Ovary (tissue), 9 donors: ENCODE data around the gene DNAJA4. TPM values are rescaled to one million over a fixed set of nuclear protein-coding genes. Genes with fewer than 3 reads are reported as not detected.

ENCODE experiments used
- DNase-seq, 5 donors: peaks; one replicate each; pipeline ENCODE4 v3.0.0-alpha.2; 2019 to 2020
- H3K27ac ChIP-seq, 2 donors: fragments of 200-600 bp; one replicate each; pipeline versions ENCODE4 v1.5.1 to v1.8.0; 2019 to 2022
- H3K27me3 ChIP-seq: fragments of 200-600 bp; one replicate; pipeline ENCODE4 v1.8.0; 2022
- H3K36me3 ChIP-seq: fragments of 200-600 bp; sonication (generic); one replicate; pipeline ENCODE4 v1.5.1; 2019
- H3K4me1 ChIP-seq: one replicate; pipeline ENCODE4 v1.8.1; 2013; ENCODE audit warnings: mild to moderate bottlenecking, moderate library complexity; ENCODE audit not compliant: insufficient read depth
- H3K4me3 ChIP-seq: fragments of 200-600 bp; sonication (generic); one replicate; pipeline ENCODE4 v1.5.1; 2017
- H3K9me3 ChIP-seq, 2 donors: fragments of 200-600 bp in 1 of 2; sonication (generic) in 1 of 2; one replicate each; pipeline versions ENCODE4 v1.5.1 to v1.8.1; 2013 to 2019; ENCODE audit warnings: mild to moderate bottlenecking in 1 of 2, moderate library complexity in 1 of 2
- CTCF ChIP-seq, 3 donors: fragments of 450-650 bp in 2 of 3; fragments of 200-600 bp in 1 of 3; IDR thresholded peaks; one replicate each; pipeline versions ENCODE4 v1.5.1 to v1.8.0; 2016 to 2022; ENCODE audit warnings: antibody characterized with exemption in 3 of 3, mild to moderate bottlenecking in 1 of 3
- EP300 ChIP-seq: sonication (generic); formaldehyde crosslinking; IDR thresholded peaks from one replicate; pipeline ENCODE4 v1.6.1; 2017; ENCODE audit warnings: antibody characterized with exemption
- POLR2A ChIP-seq: fragments of 450-650 bp; IDR thresholded peaks from one replicate; pipeline ENCODE4 v1.6.1; 2017; ENCODE audit warnings: antibody characterized with exemption, mild to moderate bottlenecking, moderate library complexity
- WGBS, 3 donors: extraction: QIAGEN DNeasy Blood & Tissue Kit in 1 of 3; methylation state at CpG; one replicate each; pipeline versions ENCODE4 v1.1.5 to v1.1.7; 2013 to 2017; 5-methylcytosine and 5-hydroxymethylcytosine counted together
- intact Hi-C, 4 donors: fragments of 100-400 bp; cut with DNase I; formaldehyde crosslinking; loops; one replicate each; pipeline versions ENCODE4 v1.11.0 to v1.15.1; 2022 to 2023
- polyA plus RNA-seq, 2 donors: library from polyadenylated mRNA; stranded (reverse); fragments of 200-250 nt in 1 of 2; fragments of 350-450 nt in 1 of 2; fragmentation: Illumina TruSeq in 1 of 2; extraction: RNeasy Lipid Tissue Mini Kit (QIAGEN cat#74804) in 1 of 2; gene quantifications; one replicate each; pipeline ENCODE4 v1.2.3, GENCODE V29; 2013 to 2014
- total RNA-seq, 7 donors: library from RNA; depleted of rRNA in 2 of 7; stranded (reverse); fragments of >200 nt in 2 of 7; fragmentation: NEBNext Ultra II Directional in 3 of 7; extraction: Animal tissue kit (Norgen Biotek cat#: 25700) in 3 of 7; gene quantifications; one replicate each; pipeline versions ENCODE4 v1.1.0 to v1.2.4, GENCODE V29; 2016 to 2023
- donor health status: DM: no; HTN: no; CAD: no; lungs with moderate emphysema.
- donor health status: DM: no; HTN: no; CAD: no.
- donor health status: Bipolar disorder and iron deficiency.
- donor health status: DM: yes; HTN: yes; CAD: no.
- donor health status: DM: no; HTN: no; CAD: no.
- donor health status: DM: yes; HTN: yes; CAD: no.

Gene DNAJA4
- total and polyA plus RNA-seq, 9 donors = 4.9 to 23.7 (median 12.2) TPM

- Histone ChIP-seq H3K27me3 (no peaks in the 10 kb centered on the region), H3K27ac (no peak within 1 kb of the TSS), H3K9me3 (no peaks in the 10 kb centered on the region), H3K4me1 (no peaks in the 10 kb centered on the region), H3K36me3 (no peaks in the 10 kb centered on the region), H3K4me3 (no peak within 1 kb of the TSS)
- no peak for DNase-seq
- WGBS, 3 donors = 41 to 57% (median 41%) methylated on average over 6 of the region's 6 CpGs
- intact Hi-C loops = loop anchor here in 1 of 4 donors (10.0 kb wide), 1 partner anchor 110 kb away; no protein-coding TSS in a partner anchor
- TF ChIP-seq CTCF (IDR thresholded peaks at IDR 0.05) = no peak
- no peak for TF ChIP-seq EP300
- TF ChIP-seq POLR2A = no peak
Observed at GRCh38 chr15:78234515-78235040, 29.8 kb upstream of the DNAJA4 start, which contains the start of gene ACSBG1. Gene ACSBG1 (minus strand): TSS chr15:78234565. CDS start chr15:78234501, 64 bp downstream.

- no peaks in the 10 kb centered on the region for H3K4me1 ChIP-seq
- no peaks in the 10 kb centered on the region for H3K9me3 ChIP-seq
- intact Hi-C loops = loop anchor here in 1 of 4 donors (10.0 kb wide), 1 partner anchor 112 kb away; no protein-coding TSS in a partner anchor
- H3K27ac ChIP-seq = no peak overlapping the region
- no peak for DNase-seq
- H3K36me3 ChIP-seq = no peaks in the 10 kb centered on the region
- 92 to 97% (median 95%) methylated on average over 6 of the region's 6 CpGs for WGBS, 3 donors
- H3K4me3 ChIP-seq = no peak overlapping the region
- no peak for TF ChIP-seq CTCF (IDR thresholded peaks at IDR 0.05)
- no peak for TF ChIP-seq POLR2A
- no peak for TF ChIP-seq EP300
- H3K27me3 ChIP-seq = no peaks in the 10 kb centered on the region
Observed at GRCh38 chr15:78236491-78236890, 27.9 kb upstream of the DNAJA4 start.

DNA sequence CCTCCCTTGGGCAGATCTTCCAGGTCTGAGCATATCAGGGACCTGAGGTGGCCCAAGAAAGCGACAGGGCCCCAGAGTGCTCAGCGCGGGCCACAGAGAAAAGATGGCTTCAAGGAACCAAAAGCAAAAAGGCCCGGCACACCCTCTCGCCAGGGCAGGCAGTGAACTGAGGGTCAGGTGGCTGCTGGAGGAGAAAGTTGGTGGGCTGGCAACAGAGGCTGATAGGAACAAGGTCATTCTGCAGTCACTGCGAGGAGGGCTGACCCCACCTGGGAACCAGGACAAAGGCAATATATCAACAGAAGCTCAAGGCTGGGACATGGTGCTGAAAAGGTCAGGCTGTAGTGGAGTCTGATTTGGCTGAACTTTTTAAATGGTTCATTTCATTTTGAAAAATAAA, 27.2 kb upstream of the DNAJA4 start:
- intact Hi-C loops = loop anchor here in 1 of 4 donors (10.0 kb wide), 1 partner anchor 112 kb away; no protein-coding TSS in a partner anchor
- Histone ChIP-seq H3K4me3 (no peak overlapping the region), H3K27me3 (no peaks in the 10 kb centered on the region), H3K4me1 (no peaks in the 10 kb centered on the region), H3K27ac (no peak overlapping the region), H3K9me3 (no peaks in the 10 kb centered on the region), H3K36me3 (no peaks in the 10 kb centered on the region)
- 66 to 78% (median 69%) methylated on average over 6 of the region's 6 CpGs for WGBS, 3 donors
- no peak for DNase-seq
- TF ChIP-seq CTCF (IDR thresholded peaks at IDR 0.05) (no peak), EP300 (no peak), POLR2A (no peak)

DNA sequence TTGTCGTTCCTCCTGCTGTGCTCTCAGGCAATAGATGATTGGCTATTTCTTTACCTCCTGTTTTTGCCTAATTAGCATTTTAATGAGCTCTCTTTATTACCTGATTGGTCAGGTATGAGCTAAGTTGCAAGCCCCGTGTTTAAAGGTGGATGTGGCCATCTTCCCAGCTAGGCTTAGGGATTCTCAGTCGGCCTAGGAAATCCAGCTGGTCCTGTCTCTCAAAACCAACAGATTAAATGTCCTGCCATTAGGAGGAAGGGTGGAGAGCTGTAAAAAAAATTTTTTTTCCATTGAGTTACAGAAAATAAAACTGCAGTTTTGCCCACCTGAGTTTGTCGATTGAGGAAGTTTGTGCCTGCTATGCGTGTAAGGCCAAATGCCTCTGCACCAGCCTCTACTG, 24.6 kb upstream of the DNAJA4 start:
- intact Hi-C loops = loop anchor here (2.0 to 10.0 kb wide), 8 partner anchors 108 to 283 kb away; partner anchors contain the start of gene CIB2 (in 1 of the 4)
- Histone ChIP-seq H3K27me3 (no peaks in the 10 kb centered on the region), H3K36me3 (no peaks in the 10 kb centered on the region), H3K4me1 (no peaks in the 10 kb centered on the region), H3K27ac (no peak overlapping the region), H3K9me3 (no peaks in the 10 kb centered on the region), H3K4me3 (no peak overlapping the region)
- no peak for TF ChIP-seq CTCF (IDR thresholded peaks at IDR 0.05)
- TF ChIP-seq POLR2A = no peak
- no peak for TF ChIP-seq EP300
- DNase-seq = no peak
- 83 to 89% (median 88%) methylated on average over 5 of the region's 5 CpGs for WGBS, 3 donors
